Stimulated activated memory B cell treated with anti-CD40 and anti-IgM and Interleukin-4, amounts not matched to agents 10 μg/mL and 1 μg/mL and 100 μg/mL, for 72 hours (primary cell): ENCODE results near the gene PATL2.
"Not testable (repeated sequence)": the region's sequence is repeated elsewhere in the genome, so short reads cannot be mapped to it uniquely, and the experiment has no call there.

ENCODE experiments used
- ATAC-seq: fragments of 150-1000 bp; cut with Tn5 transposase; 2 replicates; pipeline ENCODE4 v1.10.0; 2021
- H3K27ac Mint-ChIP-seq: one replicate; pipeline ENCODE4 v1.8.0; 2022; ENCODE audit warnings: mild to moderate bottlenecking, mixed read lengths
- H3K27me3 Mint-ChIP-seq: one replicate; pipeline ENCODE4 v1.8.0; 2022; ENCODE audit warnings: mixed read lengths
- H3K36me3 Mint-ChIP-seq: one replicate; pipeline ENCODE4 v1.8.0; 2022; ENCODE audit warnings: mixed read lengths
- H3K4me1 Mint-ChIP-seq: one replicate; pipeline ENCODE4 v1.8.0; 2022; ENCODE audit warnings: mixed read lengths
- H3K4me3 Mint-ChIP-seq: one replicate; pipeline ENCODE4 v1.8.0; 2022; ENCODE audit warnings: mild to moderate bottlenecking, moderate library complexity, mixed read lengths
- H3K9me3 Mint-ChIP-seq: one replicate; pipeline ENCODE4 v1.8.0; 2022; ENCODE audit warnings: mixed read lengths

The PATL2 gene

DNA sequence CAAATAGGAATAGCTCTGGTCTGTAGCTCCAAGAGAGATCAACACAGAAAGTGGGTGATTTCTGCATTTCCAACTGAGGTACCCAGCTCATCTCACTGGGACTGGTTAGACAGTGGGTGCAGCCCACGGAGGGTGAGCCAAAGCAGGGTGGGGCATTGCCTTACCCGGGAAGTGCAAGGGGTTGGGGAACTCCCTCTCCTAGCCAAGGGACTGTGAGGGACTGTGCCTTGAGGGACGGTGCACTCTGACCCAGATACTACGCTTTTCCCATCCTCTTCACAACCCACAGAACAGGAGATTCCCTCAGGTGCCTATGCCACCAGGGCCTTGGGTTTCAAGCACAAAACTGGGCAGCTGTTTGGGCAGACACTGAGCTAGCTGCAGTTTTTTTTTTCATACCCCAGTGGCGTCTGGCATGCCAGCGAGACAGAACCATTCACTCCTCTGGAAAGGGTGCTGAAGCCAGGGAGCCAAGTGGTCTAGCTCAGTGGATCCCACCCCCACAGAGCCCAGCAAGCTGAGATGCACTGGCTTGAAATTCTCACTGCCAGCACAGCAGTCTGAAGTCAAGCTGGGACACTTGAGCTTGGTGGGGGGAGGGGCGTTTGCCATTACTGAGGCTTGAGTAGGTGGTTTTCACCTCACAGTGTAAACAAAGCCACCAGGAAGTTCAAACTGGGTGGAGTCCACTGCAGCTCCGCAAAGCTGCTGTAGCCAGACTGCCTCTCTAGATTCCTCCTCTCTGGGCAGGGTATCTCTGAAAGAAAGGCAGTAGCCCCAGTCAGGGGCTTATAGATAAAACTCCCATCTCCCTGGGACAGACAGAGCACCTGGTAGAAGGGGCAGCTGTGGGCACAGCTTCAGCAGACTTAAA, 28.1 kb downstream of the PATL2 start:
- ATAC-seq = peak; percentile 56
- H3K27ac Mint-ChIP-seq = peak overlapping the region; percentile 35
- peaks cover 57% of the 10 kb centered on the region for H3K36me3 Mint-ChIP-seq
- H3K4me1 Mint-ChIP-seq = peaks cover 67% of the 10 kb centered on the region
- peak overlapping the region; percentile 53 for H3K4me3 Mint-ChIP-seq
- peaks cover 19% of the 10 kb centered on the region for H3K9me3 Mint-ChIP-seq
- not testable (repeated sequence) for H3K27me3 Mint-ChIP-seq

DNA sequence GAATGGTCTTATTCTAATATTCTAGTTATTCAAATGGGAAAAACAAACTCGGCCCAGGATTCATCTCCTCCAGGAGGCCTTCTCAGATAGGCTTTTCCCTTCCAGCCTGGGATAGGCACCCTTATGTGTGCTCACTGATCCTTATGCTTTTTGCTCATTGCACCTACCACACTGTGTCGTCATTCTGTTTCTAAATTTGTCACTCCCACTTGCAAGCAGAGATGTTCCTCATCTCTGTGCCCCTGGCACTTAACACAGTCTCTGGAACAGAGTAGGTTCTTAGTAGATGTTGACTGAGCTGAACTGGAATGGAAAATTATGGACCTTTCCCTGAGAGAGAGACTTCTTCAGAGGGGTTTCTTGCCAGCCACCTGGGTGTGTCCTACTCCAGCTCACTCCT, 28.9 kb downstream of the PATL2 start:
- Mint-ChIP-seq H3K36me3 (peaks cover 50% of the 10 kb centered on the region), H3K4me1 (peaks cover 68% of the 10 kb centered on the region), H3K4me3 (no peak overlapping the region), H3K9me3 (peaks cover 13% of the 10 kb centered on the region), H3K27ac (peak overlapping the region; percentile 35), H3K27me3 (no peaks in the 10 kb centered on the region)
- ATAC-seq = no peak

DNA sequence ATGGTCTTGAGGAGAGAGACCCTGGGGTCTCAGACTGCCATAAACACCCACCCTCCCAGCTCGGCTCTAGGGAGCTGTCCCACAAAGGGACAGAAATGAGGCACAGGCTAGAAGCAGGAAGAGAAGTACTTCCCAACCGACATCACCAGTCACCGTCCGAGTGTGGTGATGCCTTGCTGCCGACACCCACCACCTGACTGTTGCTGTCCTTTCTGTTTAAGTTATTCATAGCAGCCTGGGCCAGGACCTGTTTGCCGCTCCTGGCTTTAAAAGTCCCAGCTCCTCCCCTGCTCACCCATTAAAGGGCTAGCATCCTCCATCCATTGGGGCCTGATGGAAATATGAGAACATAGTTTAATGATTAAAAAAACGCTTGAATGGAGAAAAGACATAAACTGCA, 34.4 kb downstream of the PATL2 start:
- Mint-ChIP-seq H3K4me3 (peak overlapping the region; percentile 58), H3K27me3 (no peaks in the 10 kb centered on the region), H3K27ac (peak overlapping the region; percentile 91), H3K9me3 (peaks cover 5% of the 10 kb centered on the region), H3K36me3 (peaks cover 22% of the 10 kb centered on the region), H3K4me1 (peaks cover 72% of the 10 kb centered on the region)
- peak; percentile 80 for ATAC-seq

DNA sequence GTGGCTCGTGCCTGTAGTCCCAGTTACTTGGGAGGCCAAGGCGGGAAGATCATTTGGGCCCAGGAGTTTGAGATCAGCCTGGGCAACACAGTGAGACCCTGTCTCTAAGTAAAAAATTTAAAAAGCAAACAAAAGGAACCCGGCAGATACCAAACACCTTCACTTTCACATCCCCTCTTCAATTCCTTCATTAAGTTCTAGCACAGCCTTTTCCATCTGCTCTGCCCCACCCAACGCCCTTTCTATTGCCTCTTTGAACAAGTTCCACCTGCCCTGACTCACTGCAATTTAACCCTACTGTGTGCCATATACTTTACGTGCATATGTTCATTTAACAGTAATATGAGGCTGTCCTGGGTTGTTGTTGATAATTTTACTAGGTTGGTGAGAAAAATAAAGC, 35.2 kb downstream of the PATL2 start:
- Mint-ChIP-seq H3K27me3 (no peaks in the 10 kb centered on the region), H3K9me3 (peaks cover 5% of the 10 kb centered on the region), H3K27ac (peak overlapping the region; percentile 91), H3K4me1 (peaks cover 73% of the 10 kb centered on the region), H3K36me3 (peaks cover 16% of the 10 kb centered on the region), H3K4me3 (peak overlapping the region; percentile 62)
- ATAC-seq = peak; percentile 40

DNA sequence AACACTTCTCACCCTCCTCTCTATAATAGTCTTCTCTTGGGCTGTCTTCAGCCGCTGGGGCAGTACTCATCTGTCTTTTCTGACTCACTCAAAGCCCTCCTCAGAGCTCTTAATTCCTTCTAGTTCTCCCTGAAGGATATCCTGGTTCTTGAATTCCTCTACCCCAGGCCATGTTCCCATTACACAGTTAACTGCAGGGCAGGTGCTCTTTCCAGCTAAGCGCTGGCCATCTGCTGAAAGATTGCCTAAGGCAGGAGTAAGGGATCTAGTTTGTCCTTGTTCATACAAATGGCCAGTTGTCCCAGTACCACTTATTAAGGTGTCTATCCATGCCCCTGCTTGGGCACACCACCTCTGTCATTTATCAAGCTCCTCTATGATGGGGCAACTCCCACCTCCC, 37.5 kb downstream of the PATL2 start:
- Mint-ChIP-seq H3K4me3 (no peak overlapping the region), H3K36me3 (peaks cover 6% of the 10 kb centered on the region), H3K4me1 (peaks cover 81% of the 10 kb centered on the region), H3K27me3 (no peaks in the 10 kb centered on the region), H3K9me3 (peaks cover 5% of the 10 kb centered on the region), H3K27ac (peak overlapping the region; percentile 93)
- no peak for ATAC-seq

DNA sequence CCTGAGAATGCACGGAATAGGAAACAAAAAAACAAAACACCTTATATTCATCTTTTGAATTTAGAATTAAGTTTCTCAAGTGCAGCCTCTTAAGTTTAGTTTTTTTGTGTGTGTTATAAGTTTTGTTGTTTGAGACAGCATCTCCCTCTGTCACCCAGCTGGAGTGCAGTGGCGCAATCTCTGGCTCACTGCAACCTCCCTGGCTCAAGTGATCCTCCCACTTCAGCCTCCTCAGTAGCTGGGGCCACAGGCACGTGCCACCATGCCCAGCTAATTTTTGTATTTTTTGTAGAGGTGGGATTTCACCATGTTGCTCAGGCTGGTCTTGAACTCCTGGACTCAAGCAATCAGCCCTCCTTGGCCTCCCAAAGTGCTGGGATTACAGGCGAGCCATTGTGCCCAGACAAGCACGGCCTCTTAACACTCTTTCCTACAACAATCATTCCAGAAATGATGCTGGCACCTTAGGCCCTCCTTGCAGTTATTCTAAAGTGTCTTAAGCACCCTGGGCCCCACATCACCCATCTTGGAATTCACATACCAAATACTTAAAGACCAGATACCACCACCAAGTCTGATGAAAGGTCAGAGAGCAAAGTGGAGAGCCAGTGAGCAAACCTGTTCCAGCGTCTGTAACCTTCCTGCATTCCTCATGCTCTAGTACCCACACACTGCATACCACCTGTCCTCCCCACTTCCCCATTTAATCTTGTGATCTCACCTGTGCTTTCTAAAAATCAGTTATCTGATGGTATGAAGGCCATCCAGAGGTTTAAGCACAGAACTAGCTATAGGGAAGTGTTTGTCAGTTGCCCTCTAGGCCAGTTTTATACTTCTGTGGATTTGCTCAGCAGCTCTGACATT, 40.8 kb downstream of the PATL2 start:
- peak; percentile 78 for ATAC-seq
- peaks cover 2% of the 10 kb centered on the region for H3K9me3 Mint-ChIP-seq

DNA sequence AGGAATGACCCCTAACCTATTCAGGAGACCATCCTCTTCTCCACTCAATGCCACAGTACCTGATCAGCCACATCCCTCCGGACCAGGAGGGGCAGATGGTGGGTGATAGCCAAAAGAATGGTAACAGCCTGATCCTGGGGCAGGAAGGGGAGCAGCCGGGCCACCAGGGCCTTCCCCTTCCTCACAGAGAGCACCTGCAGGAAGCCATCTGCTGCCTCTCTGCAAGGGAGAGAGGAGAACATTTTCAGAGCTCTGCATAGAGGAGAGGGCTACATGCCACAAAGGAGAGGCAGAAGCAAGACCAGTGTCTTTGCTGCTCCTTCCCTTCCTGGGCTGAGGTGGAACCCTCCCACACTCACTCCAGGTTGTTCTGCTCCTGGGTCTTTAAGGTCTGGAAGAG, 42.2 kb downstream of the PATL2 start:
- no peak for ATAC-seq
- H3K27ac Mint-ChIP-seq = peak overlapping the region; percentile 93

More for the DNA sequence above, 40.8 kb downstream of the PATL2 start:
- Mint-ChIP-seq H3K27ac (peak overlapping the region; percentile 93), H3K27me3 (no peaks in the 10 kb centered on the region), H3K36me3 (peaks cover 6% of the 10 kb centered on the region), H3K4me3 (peak overlapping the region; percentile 34), H3K4me1 (peaks cover 87% of the 10 kb centered on the region)

DNA sequence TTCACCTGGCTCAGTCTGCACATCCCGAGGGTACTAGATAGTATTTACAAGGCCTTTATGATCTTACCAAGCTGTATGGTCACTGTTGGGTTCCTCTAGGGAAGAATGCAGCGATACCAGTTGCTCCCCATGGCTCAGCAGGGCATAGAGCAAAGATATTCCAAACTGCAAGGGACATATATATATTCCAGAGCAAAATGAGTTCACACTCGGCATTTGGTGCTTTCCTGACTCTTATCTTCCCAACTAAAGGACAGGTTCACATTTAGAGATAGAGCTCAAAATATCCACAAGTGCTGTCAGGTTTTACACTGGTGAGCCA, 44.1 kb downstream of the PATL2 start:
- H3K36me3 Mint-ChIP-seq = peaks cover 1% of the 10 kb centered on the region
- peak overlapping the region; percentile 66 for H3K4me3 Mint-ChIP-seq
- H3K27me3 Mint-ChIP-seq = no peaks in the 10 kb centered on the region
- H3K4me1 Mint-ChIP-seq = peaks cover 76% of the 10 kb centered on the region
- ATAC-seq = no peak
- peak overlapping the region; percentile 93 for H3K27ac Mint-ChIP-seq
- no peaks in the 10 kb centered on the region for H3K9me3 Mint-ChIP-seq

More for the DNA sequence above, 42.2 kb downstream of the PATL2 start:
- Mint-ChIP-seq H3K36me3 (peaks cover 6% of the 10 kb centered on the region), H3K4me3 (no peak overlapping the region), H3K9me3 (peaks cover 2% of the 10 kb centered on the region), H3K27me3 (no peaks in the 10 kb centered on the region), H3K4me1 (peaks cover 89% of the 10 kb centered on the region)

DNA sequence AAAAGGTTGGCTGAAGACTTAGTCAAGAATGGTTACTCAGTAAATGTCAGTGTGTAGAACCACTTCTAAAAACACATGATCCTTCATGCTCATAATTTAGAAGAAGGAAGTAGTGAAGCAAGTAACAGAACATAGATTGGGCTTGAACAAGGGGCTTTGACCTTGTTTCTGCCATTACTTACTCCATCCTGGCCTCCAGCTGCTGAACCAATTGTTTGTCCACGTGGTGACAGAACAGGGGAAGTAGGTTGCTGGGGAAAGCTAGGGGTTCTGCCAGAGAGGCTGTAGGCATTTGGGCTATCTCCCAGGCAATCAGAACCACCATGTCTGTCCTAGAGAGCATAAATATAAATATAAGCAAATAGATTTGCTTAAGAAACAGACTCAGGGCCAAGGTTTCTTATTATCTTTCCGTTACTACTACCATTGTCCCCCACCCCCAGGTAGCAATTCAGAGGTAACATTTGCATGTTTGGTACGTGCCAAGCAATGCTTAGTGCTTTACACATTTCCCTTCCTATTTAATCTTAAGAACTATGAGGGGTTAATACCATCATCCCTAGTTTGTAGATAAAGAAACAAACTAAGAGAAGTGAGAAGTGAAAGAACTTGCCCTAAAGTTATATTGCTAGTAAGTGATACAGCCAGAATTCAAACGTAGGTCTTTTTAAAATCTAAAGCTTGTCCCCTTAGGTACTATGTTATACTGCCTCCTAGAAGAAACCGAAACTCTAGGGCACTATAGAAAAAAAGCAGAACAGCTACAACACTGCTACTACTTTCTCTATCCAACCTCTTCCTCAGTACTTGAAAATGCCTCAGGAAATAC, 44.7 kb downstream of the PATL2 start:
- H3K4me1 Mint-ChIP-seq = peaks cover 70% of the 10 kb centered on the region
- ATAC-seq = no peak
- no peaks in the 10 kb centered on the region for H3K36me3 Mint-ChIP-seq
- H3K4me3 Mint-ChIP-seq = peak overlapping the region; percentile 66
- H3K9me3 Mint-ChIP-seq = no peaks in the 10 kb centered on the region
- no peaks in the 10 kb centered on the region for H3K27me3 Mint-ChIP-seq
- H3K27ac Mint-ChIP-seq = peak overlapping the region; percentile 93

DNA sequence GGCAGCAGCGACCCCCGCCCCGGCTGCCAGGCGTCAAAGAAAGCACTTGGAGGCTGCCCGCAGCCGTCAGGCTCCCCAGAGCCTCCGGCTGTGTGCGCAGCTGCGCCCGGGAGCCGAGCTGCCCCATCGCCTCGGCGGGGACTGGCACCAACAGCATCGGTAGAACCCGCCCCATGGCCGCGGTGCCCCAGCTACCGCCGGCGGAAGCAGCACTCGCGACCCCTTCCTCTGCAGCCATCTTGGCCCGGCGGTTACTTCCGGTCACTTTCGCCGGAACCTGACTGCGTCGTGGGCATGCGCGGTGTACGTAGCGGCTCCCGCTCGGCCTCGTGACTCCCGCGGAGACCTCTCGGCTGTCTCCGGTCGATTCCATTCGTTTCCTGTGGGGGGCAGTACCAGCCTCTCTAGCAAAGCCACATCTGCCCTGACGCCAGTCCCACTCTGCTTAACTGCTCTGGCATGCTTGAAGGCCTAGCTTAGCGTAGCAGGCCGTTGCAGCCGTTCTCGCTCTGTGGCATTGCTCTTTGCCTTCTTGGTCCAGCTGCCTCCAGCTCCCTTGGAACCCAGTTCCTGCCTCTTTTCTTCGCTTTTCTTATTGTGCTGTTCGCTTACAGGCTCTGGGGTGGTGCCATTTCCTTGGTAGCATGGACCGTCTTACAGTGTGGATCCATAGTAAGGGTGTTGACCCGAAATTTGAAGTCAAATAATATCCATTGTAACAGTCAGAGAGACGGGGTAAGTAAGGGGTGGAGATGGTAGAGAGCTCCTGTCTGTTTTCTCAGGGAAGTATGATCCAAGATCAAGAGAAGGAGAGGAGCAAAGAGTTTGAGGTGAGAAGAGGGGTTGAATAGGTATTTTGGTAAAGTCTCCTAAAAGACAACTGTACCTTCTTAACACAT, 47.5 kb downstream of the PATL2 start, which contains the start of gene SPG11:
SPG11 (minus strand) TSS at position 253 of the 899 bp plus-strand sequence; CDS start at position 238, 15 bp downstream.
- H3K4me1 Mint-ChIP-seq = peaks cover 49% of the 10 kb centered on the region

DNA sequence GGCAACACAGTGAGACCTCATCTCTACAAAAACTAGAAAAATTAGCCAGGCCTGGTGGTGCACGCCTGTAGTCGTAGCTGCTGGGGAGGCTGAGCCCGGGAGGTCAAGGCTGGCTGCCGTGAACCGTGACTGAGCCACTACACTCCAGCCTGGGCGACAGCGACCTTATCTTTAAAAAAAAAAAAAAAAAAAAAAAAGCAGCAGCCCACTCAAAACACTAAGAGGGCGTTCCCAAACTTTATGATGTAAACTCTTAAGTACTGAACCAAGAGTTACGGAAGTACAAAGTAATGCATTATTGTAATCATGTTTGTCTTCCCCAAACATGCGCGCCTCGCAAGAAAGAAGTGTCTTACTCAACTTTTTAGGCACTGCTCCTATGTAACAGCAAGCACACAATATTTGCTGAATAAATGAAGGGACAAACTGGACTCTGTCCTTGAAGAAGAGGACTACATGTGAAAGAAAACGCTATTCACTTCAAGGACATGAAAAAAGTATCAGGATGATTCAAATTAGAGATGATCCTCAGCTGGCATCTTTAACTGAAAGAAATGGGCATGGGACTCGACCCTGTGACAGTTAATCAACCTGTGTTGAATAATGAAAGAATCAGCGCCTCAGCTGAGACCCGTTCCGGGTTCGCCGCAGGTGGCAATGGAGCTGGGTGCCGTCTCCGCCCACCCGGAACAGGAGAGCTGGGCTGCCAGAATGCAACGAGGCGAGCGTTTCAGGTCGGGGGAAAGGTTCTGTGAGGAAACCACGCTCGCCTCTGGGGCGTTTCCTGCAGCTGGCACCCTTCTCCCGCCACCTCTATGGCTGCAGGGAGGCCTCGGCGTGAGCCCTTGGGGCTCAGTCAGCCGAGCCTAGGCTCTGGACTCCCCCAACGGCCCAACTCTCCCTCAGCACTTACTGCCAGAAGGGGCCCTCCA, 48.4 kb downstream of the PATL2 start:
- H3K27me3 Mint-ChIP-seq = no peaks in the 10 kb centered on the region
- H3K27ac Mint-ChIP-seq = peak overlapping the region; percentile 95
- peaks cover 40% of the 10 kb centered on the region for H3K4me1 Mint-ChIP-seq
- ATAC-seq = peak; percentile 84
- H3K36me3 Mint-ChIP-seq = peaks cover 8% of the 10 kb centered on the region
- H3K4me3 Mint-ChIP-seq = peak overlapping the region; percentile 91
- H3K9me3 Mint-ChIP-seq = no peaks in the 10 kb centered on the region

More for the DNA sequence above, 47.5 kb downstream of the PATL2 start, which contains the start of gene SPG11:
- peak; percentile 94 for ATAC-seq
- peak within 1 kb of the TSS; percentile 91 for H3K4me3 Mint-ChIP-seq
- H3K27ac Mint-ChIP-seq = peak within 1 kb of the TSS; percentile 95
- no peaks in the 10 kb centered on the region for H3K9me3 Mint-ChIP-seq
- peaks cover 7% of the 10 kb centered on the region for H3K36me3 Mint-ChIP-seq
- H3K27me3 Mint-ChIP-seq = no peaks in the 10 kb centered on the region

DNA sequence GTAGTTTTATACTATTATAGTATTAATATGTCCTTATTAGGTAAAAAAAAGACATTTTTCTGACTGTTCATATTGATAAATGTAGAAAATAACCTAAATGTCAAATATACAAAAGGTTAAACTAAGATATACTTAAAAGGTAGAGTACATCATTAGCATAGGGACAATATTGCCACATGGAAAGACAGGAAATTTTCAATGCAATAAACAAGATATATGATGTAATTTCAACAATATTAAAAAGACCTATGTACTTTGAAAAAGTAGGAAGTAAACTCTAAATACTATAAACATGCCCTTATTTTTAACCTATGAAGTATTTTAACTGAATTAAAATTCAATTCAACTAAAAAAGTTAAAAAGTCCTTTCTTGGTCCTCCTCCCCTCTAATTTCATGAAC, 49.5 kb downstream of the PATL2 start:
- Mint-ChIP-seq H3K27me3 (no peaks in the 10 kb centered on the region), H3K4me3 (peak overlapping the region; percentile 64), H3K9me3 (no peaks in the 10 kb centered on the region), H3K27ac (peak overlapping the region; percentile 95), H3K36me3 (peaks cover 9% of the 10 kb centered on the region), H3K4me1 (peaks cover 31% of the 10 kb centered on the region)
- no peak for ATAC-seq

DNA sequence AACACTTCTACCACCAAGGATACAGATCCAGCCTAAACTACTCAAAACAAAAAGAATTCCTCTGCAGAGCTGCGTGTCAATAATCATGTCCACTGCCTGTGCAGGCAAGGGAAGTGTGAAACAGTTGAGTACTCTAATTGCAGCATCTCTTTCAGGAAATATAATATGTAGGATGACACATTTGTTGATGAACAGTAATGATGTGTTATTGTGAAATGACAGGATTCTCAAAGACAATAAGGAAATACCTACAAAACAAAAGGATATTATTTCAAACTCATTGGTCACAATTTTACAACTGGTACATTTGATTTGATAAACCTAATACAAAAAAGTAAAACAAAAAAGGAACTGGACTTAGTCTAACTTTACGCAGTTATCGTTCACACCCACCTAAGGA, 52.1 kb downstream of the PATL2 start:
- no peaks in the 10 kb centered on the region for H3K9me3 Mint-ChIP-seq
- peaks cover 20% of the 10 kb centered on the region for H3K36me3 Mint-ChIP-seq
- ATAC-seq = no peak
- H3K27me3 Mint-ChIP-seq = no peaks in the 10 kb centered on the region
- no peak overlapping the region for H3K4me3 Mint-ChIP-seq
- H3K27ac Mint-ChIP-seq = peak overlapping the region; percentile 51
- peaks cover 25% of the 10 kb centered on the region for H3K4me1 Mint-ChIP-seq
